Suppressor macrophage (primary cell): Measurements from ENCODE around the gene KCNK7.
"Not testable (repeated sequence)": the region's sequence is repeated elsewhere in the genome, so short reads cannot be mapped to it uniquely, and the experiment has no call there.

Source experiments
- DNase-seq, 4 experiments: peaks; one replicate each; pipeline ENCODE4 v3.0.0-alpha.2; 2020 to 2022

The KCNK7 gene

DNA sequence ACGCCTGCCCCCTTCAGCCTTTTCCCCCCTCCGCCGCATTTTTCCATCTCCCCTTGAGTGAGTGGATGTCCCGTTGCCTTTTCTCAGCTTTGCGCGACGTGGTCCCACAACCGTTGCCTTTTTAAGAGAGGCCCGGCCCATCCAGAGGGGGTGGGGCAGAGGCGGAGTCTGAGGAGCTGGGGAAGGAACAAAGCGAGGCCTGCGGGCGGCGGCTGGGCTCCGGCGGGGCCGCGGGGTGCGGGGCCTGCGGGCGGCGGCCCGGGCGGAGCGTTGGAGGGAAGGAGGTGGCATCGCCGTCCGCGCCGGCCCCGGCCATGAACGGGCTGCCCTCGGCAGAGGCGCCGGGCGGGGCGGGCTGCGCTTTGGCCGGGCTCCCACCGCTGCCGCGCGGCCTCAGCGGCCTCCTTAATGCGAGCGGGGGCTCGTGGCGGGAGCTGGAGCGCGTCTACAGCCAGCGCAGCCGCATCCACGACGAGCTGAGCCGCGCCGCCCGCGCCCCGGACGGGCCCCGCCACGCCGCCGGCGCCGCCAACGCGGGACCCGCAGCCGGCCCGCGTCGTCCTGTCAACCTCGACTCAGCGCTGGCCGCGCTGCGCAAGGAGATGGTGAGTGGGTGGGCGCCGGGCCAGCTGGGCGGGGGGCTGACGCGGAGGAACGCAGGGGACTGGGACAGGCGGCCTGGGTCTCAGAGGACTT, 23.1 kb downstream of the KCNK7 start, which contains the start of gene FAM89B:
TSS of gene FAM89B (plus strand) at position 183 of the 696 bp plus-strand sequence. CDS start at position 315, 132 bp downstream.
- DNase-seq = peak; percentile 86 to 95 (median 92)

DNA sequence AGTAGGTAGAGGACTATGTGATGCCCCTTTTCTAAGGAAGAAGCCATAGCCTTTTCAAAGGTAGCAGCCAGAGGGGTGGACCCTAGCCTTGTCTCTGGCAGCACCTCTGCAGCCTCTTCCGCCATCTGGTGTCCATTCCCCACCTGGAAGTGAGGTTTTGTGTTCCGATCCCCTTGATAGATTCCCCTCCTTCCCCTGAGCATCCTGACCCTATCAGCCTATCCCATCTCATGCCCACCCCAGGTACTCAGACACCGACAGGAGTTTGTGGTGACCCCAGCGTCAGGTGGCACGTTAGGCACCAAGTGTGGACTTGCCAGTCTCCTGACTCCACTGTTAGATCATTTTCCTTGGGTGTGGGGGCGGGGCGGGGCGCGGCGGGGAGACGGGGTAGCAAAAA, 23.7 kb downstream of the KCNK7 start:
- peak in 1 of 4 experiments; percentile 23 for DNase-seq

DNA sequence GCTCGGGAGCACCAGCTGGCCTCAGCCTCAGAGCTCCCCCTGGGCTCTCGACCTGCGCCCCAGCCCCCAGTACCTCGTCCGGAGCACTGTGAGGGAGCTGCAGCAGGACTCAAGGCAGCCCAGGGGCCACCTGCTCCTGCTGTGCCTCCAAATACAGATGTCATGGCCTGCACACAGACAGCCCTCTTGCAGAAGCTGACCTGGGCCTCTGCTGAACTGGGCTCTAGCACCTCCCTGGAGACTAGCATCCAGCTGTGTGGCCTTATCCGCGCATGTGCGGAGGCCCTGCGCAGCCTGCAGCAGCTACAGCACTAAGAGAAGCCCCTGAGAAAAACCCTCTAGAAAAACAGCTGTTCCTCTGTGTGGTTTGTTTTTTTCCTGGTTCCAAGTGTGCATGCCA, 24.2 kb downstream of the KCNK7 start:
- no peak for DNase-seq

DNA sequence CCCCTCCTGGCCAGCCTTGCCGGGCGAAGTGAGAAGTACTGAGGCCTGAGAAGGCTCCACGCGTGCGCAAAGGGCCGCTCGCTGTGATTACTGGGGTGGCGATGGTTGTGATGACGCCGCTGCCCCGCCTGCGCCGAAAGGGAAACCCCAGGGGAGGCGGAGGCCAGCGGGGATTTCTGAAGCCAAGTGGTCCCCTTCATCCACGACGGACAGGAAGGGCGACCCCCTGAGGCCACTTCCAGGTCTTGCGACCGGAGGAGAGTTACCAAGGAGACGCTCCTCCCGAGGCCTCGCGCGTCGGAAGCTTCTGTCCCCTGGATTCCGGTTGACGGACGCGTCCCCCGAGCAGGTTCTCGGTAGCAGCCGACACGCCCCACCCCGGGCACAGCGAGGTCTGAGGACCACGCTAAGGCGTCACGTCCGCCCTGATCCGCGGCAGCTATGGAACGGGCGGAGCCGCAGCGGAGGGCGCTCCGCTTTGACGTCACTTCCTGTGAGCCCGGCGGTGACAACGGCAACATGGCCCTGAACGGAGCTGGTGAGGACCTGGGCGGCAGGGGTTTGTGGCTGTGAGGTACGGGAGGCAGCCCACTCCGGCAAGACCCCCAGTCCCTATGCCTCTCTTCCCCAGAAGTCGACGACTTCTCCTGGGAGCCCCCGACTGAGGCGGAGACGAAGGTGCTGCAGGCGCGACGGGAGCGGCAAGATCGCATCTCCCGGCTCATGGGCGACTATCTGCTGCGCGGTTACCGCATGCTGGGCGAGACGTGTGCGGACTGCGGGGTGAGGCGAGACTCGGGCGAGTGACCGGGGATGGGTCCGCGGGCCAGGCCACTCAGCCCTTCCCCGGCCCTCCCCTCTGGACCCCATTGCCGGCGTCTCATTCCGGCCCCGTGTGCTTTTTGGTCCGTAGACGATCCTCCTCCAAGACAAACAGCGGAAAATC, 25.4 kb downstream of the KCNK7 start, which contains the start of gene ZNRD2:
TSS of gene ZNRD2 (plus strand) at position 505 of the 946 bp plus-strand sequence. CDS start at position 520, 15 bp downstream.
- peak; percentile 97 to 100 (median 99) for DNase-seq

DNA sequence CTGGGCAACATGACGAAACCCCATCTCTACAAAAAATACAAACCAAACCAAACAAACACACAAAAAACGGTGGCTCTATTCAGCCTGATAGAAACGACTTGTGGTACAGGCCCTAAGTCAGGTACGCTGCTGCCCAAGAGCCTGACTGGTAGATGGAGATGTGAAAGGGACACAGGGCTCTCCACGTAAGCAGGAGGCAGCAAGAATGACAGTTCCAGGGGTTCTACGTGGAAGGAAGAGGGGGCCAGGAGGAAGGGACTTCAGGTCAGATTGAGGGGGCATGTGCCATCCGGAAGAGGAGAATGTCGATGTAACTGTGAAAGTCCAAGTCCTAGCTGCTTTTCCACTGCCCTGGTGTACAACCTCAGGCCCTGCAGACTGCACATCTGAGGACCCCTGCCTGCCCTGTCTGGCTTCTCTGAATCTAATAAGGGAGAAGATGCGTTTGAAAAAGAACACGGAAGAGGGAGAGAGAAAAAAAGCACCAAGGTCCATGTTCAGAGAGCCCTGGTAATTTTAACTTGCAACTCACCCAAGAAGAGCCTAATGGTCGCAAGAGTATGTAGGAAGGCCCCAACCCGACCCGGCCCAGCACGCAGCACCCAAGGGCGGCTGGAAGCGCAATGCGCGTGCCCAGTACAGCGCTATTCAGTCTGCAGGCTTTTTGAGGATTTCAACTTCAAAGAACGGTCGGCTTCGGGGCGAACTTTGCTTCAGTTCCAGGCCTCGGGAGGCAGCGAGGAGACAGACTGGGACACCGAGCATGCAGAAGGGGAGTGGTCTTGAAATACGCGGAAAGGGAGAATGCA, 26.2 kb downstream of the KCNK7 start:
- DNase-seq = no peak

DNA sequence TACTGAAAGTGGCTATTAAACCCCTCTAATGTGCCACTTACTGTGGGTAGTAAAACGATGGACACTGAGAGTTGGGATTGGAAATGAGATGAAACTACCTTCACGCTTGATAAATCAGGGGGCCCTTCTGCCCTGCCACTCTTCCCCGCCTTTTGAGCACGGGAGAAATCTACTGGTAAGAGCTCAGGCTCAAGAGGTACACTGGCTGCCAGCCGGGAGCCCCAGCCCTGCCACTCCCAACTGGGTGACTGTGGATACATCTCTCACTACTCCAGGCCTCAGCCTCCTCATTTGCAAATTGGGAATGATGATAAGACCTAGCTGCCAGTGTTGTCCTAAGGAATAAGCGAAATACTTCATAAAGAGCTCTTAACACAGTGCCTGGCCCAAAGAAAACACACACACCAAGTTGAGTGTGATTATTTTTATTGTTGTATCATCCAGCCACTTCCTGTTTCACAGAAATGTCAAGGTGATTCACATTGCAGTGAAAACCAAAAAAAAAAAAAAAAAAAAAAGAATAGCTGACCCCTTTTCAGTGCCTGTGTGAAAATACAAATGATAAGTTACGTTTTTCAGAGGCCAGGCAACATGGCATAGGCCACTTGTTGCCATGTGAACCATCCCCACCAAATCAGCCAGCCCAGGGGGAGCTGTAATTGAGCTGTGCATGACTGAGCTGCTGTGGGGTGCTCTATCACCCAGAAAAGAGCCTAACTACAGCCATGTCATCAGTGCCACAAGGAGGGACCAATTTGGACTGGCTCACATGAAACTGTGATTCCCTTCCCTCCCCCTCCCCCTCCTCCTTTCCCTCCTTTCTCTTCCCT, 29.8 kb downstream of the KCNK7 start:
- DNase-seq = no peak

DNA sequence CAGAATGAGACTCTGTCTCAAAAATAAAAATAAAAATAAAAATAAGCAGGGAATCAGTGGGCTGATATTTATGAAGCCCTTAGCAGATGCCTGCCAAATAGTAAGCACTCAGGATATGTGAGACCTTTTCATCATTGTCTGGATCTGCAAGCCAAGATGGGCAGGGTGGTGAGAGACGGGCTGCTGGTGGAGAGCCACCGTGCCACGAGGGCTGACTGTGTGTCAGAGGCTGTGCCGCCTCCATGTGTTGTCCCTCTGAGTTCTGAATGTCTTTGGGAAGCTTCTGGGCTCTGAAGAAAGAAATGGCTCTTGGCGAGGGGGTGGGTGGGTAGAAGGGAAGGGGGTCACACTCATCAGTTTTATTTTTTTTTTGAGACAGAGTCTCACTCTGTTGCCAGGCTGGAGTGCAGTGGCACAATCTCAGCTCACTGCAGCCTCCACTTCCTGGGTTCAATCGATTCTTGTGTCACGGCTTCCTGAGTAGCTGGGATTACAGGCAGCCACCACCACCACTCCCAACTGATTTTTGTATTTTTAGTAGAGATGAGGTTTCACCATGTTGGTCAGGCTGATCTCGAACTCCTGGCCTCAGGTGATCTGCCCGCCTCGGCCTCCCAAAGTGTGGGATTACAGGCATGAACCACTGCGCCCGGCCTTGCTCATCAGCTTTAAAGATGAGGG, 30.6 kb downstream of the KCNK7 start:
- not testable (repeated sequence) for DNase-seq

DNA sequence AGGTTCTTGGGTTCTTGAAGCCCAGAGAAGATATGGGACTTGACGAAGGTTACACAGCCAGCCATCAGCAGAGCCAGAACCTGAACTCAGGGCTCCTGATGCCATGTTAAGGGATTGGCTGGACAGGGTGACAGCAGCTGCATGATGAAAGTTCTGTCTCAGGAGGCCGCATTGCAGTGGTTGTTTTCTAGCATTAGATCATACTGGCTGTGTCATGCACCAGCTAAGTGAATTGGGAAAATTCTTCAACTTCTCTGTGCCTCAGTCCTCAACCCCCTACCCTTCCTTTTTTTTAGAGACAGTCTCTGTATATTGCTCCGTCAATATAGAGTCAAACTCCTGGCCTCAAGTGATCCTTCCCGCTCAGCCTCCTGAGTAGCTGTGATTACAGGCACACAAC, 32.0 kb downstream of the KCNK7 start:
- DNase-seq = peak in 3 of 4 experiments; percentile 35 to 59 (median 52)

DNA sequence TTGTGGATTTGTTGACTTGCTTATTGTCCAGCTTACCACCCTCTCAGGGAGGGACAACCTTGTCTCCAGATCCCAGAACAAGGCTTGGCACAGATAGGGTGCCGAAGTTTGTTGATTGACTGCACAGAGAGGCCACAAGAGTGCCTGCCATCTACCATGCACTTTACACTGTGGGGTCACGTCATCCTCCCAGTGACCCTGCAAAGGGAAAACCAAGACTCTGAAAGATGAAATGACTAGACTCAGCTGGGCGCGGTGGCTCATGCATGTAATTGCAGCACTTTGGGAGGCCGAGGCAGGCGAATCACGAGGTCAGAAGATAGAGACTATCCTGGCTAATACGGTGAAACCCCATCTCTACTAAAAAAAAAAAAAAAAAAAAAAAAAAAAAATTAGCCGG, 32.8 kb downstream of the KCNK7 start:
- no peak for DNase-seq

DNA sequence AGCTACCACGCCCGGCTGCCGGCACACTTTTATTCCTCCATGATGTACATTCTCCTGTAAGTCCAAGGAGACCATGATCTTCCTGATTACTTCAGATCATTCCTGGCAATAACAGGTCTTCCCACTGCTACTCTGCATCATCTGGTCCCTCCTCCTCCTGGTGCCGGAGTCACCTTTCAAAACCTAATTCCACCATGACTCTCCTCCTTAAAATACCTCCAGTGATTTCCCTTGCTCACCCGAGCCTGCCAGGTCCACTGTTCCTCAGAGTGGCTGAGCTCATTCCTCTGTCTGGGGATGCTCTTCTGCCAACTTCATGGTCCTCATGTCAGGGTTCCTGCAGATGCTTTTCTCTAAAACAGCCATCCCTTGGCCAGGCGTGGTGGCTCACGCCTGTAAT, 33.6 kb downstream of the KCNK7 start:
- no peak for DNase-seq

DNA sequence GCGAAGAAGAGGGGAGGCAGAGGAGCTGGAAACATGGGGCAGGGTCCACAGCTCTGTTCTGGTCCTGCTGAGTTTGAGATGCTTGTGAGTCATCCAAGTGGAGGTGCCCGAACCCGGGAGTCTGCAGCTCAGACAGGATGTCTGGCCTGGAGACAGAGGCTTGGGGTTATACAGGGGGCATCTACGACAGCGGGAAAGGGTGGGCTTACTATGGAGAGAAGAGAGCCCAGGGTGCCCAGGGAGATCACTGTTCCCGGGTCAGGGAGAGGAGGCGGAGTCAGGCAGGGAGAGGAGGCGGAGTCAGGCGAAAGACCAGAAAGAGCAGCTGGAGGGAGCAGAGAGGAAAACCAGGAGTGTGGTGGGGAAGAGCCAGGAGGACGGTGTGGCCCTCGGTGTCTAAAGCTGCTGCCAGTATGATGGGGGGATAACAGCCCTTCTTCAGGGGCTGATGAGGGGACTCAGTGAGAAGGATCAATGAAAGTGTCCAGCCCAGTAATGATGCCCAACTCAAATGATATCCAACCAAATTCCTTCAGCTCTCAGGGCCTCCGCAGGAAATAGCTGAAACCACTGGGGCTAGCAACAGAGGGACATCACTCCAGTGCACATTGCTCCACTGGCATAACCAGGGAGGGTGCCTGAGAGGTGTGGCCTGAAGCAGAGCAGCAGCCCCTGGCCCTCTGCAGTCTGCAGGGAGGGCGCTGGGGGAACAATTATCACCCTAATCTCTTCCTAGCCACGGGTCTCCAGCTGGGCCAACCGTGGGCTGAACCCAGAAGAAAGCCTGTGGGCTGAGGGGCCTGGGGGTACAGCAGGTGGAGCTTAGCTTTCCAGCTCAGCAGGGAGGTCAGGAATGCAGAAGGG, 34.8 kb downstream of the KCNK7 start:
- DNase-seq = no peak

DNA sequence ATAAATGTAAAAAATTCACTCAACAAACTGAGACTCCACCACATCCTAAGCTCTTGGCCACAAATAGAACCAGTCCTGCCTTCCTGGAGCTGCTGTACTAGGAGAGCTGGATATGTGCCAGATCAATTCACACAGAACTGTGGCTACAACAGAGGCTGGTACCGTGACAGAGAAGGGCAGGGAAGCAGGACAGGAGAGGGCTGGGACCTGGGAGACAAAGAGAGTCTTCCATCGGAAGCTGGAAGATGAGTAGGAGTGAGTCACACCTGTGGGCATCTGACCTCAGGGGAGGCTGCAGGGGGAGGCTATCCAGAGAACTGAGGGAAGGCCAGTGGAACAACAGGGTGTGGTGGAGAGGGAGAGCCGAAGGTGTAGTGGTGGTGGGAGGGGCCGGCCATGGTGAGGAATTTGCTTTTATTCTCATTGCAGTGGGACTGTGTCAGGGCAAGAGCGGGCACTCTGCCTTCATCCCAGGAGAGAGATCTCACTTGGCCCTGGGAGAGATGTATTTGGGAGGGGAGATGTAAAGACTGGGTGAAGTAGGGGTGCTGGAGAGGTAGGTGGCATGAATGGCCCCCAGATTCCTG, 35.6 kb downstream of the KCNK7 start:
- no peak for DNase-seq

DNA sequence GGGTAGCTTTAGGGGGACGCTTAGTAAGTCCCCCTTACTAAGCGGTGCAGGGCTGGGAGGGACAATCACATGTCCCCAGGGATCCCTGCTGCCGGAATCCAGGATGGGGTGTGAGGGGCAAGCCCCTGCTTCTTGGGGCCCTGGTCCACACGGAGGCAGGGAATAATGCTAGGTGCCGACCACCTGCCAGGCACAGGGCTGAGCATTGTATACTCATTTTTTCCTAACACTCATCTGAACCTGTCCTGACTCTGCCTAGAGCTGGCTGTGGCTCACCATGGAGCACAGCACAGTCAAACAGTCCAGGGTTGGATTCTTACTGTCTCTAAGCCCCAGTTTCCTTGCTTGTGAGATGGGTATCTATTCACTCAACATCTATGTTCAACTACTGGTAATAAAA, 36.1 kb downstream of the KCNK7 start:
- DNase-seq = no peak

DNA sequence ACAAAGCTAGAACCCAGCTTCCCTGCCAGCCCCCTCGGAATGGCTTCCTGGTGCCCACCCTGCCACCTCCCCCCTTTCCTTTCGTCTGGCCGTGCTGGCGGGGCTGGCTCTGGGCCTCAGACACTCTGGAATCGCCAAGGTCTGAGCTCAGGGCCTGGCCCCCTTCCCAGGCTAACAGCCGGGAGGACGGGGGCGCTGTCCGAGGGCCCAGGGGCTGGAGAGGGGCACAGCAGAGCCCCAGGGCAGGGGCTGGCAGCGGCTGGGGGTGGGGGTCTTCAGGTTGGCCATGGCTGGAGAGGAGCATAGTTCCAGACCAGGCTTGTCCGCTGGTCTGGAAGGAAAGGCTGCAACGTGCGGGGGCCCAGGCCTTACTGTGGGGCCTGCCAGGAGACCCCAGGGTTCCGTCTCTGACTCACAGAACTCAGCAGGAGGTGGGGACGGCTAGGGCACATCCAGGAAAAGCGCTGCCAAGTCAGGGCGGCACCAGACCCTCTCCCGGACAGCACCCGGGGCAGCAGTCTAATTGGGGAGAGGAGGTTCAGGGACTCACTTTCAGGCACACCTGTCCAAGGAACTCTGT, 36.6 kb downstream of the KCNK7 start:
- no peak for DNase-seq

DNA sequence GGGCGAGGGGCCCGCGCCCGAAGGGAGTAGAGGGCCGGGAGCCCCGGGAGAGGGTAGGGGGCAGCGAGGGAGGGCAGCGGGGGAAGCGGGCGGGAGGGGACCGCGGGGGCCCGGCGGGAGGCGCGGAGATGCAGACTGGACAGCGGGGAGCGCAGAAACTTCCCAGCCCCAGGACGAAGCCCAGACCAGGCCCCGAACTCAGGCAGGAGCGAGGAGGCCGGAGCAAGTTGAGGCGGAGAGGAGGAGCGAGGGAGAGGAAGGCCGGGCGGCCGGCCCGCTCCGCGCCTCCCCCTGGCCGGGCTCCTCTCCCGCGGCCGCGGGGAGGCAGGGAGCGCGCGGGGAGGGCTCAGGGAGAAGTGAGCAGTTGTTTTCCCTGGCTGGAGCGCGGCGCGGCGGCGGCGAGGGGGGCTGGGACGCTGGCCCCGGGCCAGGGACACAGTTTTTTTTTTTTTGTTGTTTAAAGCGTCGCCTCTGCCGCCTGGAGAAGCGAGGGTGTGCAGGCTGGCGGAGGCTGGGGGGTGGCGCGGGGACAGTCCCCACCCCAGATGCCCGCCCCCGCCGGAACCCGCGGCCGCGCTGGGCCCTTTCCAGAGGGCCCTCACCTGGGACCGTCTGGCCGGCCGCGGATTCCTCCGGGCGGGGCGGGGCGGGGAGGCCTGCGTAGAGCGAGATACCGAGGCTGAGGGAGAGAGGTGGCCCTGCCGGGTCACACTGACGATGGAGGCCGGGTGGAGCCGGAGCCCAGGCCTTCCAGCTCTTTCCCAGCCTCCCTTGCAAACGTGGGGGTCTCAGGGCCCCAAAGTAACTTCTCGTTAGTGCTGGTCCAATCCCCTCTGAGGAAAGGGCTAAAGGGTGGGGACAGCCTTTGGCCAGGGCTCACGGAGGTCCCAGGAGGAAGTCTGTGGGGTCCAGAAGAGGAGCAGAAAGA, 37.3 kb downstream of the KCNK7 start, which contains the start of gene LTBP3:
TSS of gene LTBP3 (minus strand) at position 358 of the 928 bp plus-strand sequence. CDS start 400 bp downstream, outside the sequence.
- DNase-seq = peak; percentile 64 to 88 (median 76)

DNA sequence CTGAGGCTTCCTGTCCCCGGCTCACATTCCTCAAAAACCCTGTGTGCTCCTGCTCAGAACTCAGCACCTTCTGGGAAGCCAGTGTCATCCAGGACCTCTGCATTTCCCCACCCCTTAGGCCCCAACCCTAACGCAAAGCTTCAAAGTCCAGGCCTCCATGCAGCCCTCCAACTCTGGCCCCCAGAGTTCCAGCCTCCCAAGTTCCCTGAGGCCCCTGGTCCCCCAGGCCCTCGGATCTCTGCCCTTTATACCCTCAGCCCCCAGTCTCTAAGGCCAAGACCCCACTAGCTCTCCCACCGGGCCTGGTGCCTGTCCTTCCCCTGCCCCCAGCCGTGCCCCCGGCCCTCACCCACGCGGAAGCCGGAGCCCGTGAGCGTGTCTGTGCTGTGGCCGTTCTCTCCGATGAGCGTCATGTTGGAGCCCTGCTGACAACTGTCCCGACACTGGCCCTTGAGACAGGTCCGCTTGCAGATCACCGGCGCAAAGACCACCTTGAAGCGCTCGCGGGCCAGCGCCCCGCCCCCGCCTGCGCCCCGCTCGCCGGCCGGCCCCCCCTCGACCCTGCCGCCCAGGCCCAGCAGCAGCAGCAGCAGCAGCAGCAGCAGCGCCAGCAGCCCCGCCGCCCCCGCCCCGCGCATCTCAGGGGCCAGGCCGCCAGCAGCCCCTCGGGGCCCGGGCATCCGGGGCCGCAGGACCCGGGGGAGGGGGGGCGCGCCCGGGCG, 38.2 kb downstream of the KCNK7 start:
- DNase-seq = no peak
